Smooth muscle cell (in vitro differentiated cells): ENCODE measurements around the gene PPM1M. TPM values are rescaled to one million over a fixed set of nuclear protein-coding genes. Genes with fewer than 3 reads are reported as not detected.

Experiments
- DNase-seq: peaks from one replicate; lab custom pipeline; 2025; ENCODE audit not compliant: unreplicated experiment; lab: John Stamatoyannopoulos, UW
- H2AFZ ChIP-seq: fragments of 200-600 bp; sonication (generic); 2 replicates; pipeline ENCODE4 v1.6.0; 2016; ENCODE audit warnings: antibody characterized with exemption, low read depth, mild to moderate bottlenecking
- H3F3A ChIP-seq: fragments of 200-600 bp; sonication (generic); 2 replicates; pipeline ENCODE4 v1.6.0; 2017; ENCODE audit warnings: antibody characterized with exemption, low read depth
- H3K27ac ChIP-seq: fragments of 200-600 bp; sonication (generic); 2 replicates; pipeline ENCODE4 v1.5.1; 2016; ENCODE audit warnings: low read depth, mild to moderate bottlenecking
- H3K27me3 ChIP-seq: fragments of 200-600 bp; sonication (generic); 2 replicates; pipeline ENCODE4 v1.6.1; 2016; ENCODE audit warnings: low read depth, mild to moderate bottlenecking
- H3K36me3 ChIP-seq: fragments of 200-600 bp; sonication (generic); 2 replicates; pipeline ENCODE4 v1.5.1; 2016; ENCODE audit warnings: low read depth
- H3K4me1 ChIP-seq: fragments of 200-600 bp; sonication (generic); 2 replicates; pipeline ENCODE4 v1.5.1; 2016; ENCODE audit warnings: low read depth
- H3K4me2 ChIP-seq: fragments of 200-600 bp; sonication (generic); 2 replicates; pipeline ENCODE4 v1.6.0; 2016; ENCODE audit warnings: mild to moderate bottlenecking
- H3K4me3 ChIP-seq: fragments of 200-600 bp; sonication (generic); 2 replicates; pipeline ENCODE4 v1.5.1; 2016; ENCODE audit warnings: mild to moderate bottlenecking
- H3K79me2 ChIP-seq: fragments of 200-600 bp; sonication (generic); 2 replicates; pipeline ENCODE4 v1.6.0; 2016; ENCODE audit warnings: low read depth, mild to moderate bottlenecking
- H3K9ac ChIP-seq: fragments of 200-600 bp; sonication (generic); 2 replicates; pipeline ENCODE4 v1.6.0; 2016; ENCODE audit warnings: low read depth
- H3K9me3 ChIP-seq: fragments of 200-600 bp; sonication (generic); replicated peaks from 2 replicates; pipeline ENCODE4 v1.5.1; 2016; ENCODE audit warnings: low read depth
- H4K20me1 ChIP-seq: fragments of 200-600 bp; sonication (generic); 2 replicates; pipeline ENCODE4 v1.6.0; 2016; ENCODE audit warnings: low read depth
- WGBS: methylation state at CpG from one replicate; pipeline ENCODE4 v1.1.7; 2016; ENCODE audit warnings: low lambda C conversion rate; 5-methylcytosine and 5-hydroxymethylcytosine counted together
- microRNA counts: library from miRNA; unstranded; fragments of <30 nt; microRNA quantifications from one replicate; lab custom pipeline; 2016
- microRNA-seq: library from miRNA; unstranded; fragments of <30 nt; microRNA quantifications from one replicate; pipeline ENCODE4, GENCODE V29; 2016; ENCODE audit warnings: borderline number of aligned reads
- polyA plus RNA-seq: library from polyadenylated mRNA; unstranded; fragments of >200 nt; fragmentation: Nextera tagmentation; extraction: Ambion mirVana; gene quantifications from 2 replicates; pipeline ENCODE4 v1.2.1, GENCODE V29; 2016
- small RNA-seq: library from RNA; depleted of rRNA; stranded (forward); fragments of <200 nt; gene quantifications from one replicate; pipeline ENCODE3, GENCODE V24; 2014
- total RNA-seq: library from RNA; depleted of rRNA; stranded (reverse); fragments of >200 nt; gene quantifications from 2 replicates; pipeline ENCODE4 v1.2.3, GENCODE V29; 2014
- TF ChIP-seq, protein P1 (sequence below): fragments of 200-600 bp; sonication (generic); IDR thresholded peaks from 2 replicates; pipeline ENCODE4 v1.5.1; 2017; ENCODE audit warnings: borderline replicate concordance, mild to moderate bottlenecking, antibody characterized with exemption; ENCODE audit not compliant: insufficient read depth, poor library complexity, severe bottlenecking

PPM1M gene
- total and polyA plus RNA-seq, 2 experiments from 2014 or later = 7.0 to 11.0 TPM

DNA sequence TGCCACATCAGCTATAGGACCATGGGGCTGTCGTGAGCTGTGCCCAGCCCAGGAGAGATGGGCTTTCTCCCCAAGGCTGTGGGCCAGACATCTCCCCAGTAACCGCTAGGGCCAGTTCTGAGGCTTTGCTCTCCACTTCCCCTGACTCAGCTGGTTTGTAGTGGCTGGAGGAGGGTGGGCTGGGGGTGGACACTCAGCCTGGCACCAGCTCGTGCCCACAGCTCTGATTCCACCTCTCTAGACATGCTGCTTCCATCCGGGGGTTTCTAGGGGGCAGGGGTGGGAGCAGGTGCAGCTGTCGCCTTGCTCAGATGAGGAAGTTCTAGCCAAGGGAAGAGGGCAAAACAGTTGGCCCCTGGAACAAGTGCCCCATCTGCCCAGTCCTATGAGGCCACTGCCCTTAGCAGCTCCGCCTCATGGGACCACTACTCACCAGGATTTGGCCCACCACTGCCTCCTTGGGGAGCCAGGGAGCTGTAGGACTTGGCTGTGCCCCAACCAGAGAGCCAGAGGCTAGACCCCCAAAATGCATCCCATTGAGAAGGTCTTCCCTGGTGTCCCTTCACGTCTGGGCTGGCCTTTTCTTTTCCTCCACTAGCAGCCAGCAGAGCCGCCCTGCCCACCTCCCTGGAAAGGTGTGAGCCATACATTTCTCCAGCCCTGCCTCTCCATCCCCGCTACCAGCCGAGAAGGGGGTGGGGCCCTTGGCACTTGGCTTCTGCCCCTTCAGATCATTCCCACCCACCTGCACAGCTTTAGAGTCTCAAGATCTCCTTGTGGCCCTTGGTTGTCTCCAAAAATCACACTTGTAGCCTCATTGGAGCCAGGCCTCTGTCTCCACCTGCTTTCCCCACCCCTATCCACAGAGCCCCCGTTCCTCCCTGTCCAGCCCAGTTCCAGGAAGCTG is 51.9 kb downstream of the PPM1M start:
- H3K27me3 ChIP-seq = no peaks in the 10 kb centered on the region
- no peaks in the 10 kb centered on the region for H3K79me2 ChIP-seq
- 85% methylated on average over 10 of the region's 11 CpGs for WGBS
- no peak overlapping the region for H3K9ac ChIP-seq
- no peak for DNase-seq
- H4K20me1 ChIP-seq = no peaks in the 10 kb centered on the region
- TF ChIP-seq, protein P1, sequence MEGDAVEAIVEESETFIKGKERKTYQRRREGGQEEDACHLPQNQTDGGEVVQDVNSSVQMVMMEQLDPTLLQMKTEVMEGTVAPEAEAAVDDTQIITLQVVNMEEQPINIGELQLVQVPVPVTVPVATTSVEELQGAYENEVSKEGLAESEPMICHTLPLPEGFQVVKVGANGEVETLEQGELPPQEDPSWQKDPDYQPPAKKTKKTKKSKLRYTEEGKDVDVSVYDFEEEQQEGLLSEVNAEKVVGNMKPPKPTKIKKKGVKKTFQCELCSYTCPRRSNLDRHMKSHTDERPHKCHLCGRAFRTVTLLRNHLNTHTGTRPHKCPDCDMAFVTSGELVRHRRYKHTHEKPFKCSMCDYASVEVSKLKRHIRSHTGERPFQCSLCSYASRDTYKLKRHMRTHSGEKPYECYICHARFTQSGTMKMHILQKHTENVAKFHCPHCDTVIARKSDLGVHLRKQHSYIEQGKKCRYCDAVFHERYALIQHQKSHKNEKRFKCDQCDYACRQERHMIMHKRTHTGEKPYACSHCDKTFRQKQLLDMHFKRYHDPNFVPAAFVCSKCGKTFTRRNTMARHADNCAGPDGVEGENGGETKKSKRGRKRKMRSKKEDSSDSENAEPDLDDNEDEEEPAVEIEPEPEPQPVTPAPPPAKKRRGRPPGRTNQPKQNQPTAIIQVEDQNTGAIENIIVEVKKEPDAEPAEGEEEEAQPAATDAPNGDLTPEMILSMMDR = no peak
- H3K4me3 ChIP-seq = peak overlapping the region; percentile 32
- peaks cover 26% of the 10 kb centered on the region for H3K4me1 ChIP-seq
- no peaks in the 10 kb centered on the region for H3K36me3 ChIP-seq
- no peak overlapping the region for H2AFZ ChIP-seq
- H3F3A ChIP-seq = peaks cover 5% of the 10 kb centered on the region
- H3K27ac ChIP-seq = no peak overlapping the region
- H3K9me3 ChIP-seq = no peaks in the 10 kb centered on the region
- peak overlapping the region; percentile 81 for H3K4me2 ChIP-seq

DNA sequence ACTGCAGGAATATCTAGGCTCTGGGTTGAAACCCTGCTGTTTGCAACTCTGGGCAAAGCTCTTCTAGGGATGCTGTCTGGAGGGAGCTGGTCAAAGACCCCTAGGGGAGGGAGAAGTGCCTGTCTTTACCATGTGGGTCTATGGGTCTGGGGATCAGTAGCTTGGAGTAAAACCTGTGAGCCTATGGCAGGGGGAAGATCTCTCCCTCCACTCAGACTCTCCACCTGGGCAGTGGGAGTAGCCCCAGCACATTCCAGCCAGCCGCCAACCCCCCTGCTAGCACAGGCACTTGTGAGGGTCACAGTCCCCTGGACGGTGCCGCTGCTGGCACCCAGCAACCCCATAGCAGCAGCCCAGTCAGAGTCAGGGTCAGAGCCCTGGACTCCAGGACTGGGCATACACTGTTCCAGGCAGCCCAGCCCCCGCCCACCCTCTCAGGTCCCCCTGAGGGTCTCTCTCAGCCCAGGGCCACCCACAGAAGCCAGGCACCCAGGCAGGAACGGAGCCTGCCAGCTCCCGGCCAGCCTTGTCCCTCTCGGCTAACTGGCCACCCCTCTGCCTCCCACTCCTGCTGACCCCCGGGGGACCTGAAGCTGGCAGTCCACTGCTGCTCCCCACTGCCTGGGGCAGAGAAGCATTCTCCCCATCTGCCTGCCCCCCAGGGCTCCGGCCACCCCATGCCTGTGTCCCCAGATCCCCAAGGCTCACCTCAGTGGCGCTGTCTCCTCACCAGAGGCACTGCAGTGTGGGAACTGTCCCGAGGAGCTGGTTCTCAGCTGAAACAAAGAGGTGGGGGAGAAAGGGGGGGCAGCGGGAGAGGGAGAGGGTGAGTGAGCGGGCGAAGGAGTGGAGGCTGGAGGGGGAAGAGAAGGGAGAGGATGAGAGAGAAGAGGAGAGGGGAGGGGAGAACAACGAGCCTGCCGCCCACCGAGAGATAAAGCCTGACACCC is 52.9 kb downstream of the PPM1M start:
- Histone ChIP-seq H3K27me3 (no peaks in the 10 kb centered on the region), H3F3A (peaks cover 5% of the 10 kb centered on the region), H3K9ac (peak overlapping the region; percentile 17), H3K4me3 (peak overlapping the region; percentile 32), H2AFZ (no peak overlapping the region), H3K9me3 (no peaks in the 10 kb centered on the region), H3K36me3 (no peaks in the 10 kb centered on the region), H3K4me1 (peaks cover 26% of the 10 kb centered on the region), H3K79me2 (no peaks in the 10 kb centered on the region), H3K27ac (no peak overlapping the region), H4K20me1 (no peaks in the 10 kb centered on the region), H3K4me2 (peak overlapping the region; percentile 81)
- 47% methylated on average over 10 of the region's 17 CpGs for WGBS
- TF ChIP-seq, protein P1 = no peak
- no peak for DNase-seq

- DNase-seq = no peak
- no peaks in the 10 kb centered on the region for H3K27me3 ChIP-seq
- no peaks in the 10 kb centered on the region for H3K9me3 ChIP-seq
- peak overlapping the region; percentile 81 for H3K4me2 ChIP-seq
- H3K36me3 ChIP-seq = no peaks in the 10 kb centered on the region
- H4K20me1 ChIP-seq = no peaks in the 10 kb centered on the region
- H3K27ac ChIP-seq = peak overlapping the region; percentile 90
- TF ChIP-seq, protein P1 = no peak
- peaks cover 5% of the 10 kb centered on the region for H3F3A ChIP-seq
- H3K4me3 ChIP-seq = no peak overlapping the region
- 51% methylated on average over 9 of the region's 10 CpGs for WGBS
- no peaks in the 10 kb centered on the region for H3K79me2 ChIP-seq
- H3K4me1 ChIP-seq = peaks cover 26% of the 10 kb centered on the region
- H2AFZ ChIP-seq = no peak overlapping the region
- H3K9ac ChIP-seq = peak overlapping the region; percentile 52
These were observed 53.8 kb downstream of the PPM1M start for GRCh38 chr3:52299247-52299878.

MicroRNA genes within 50 kb of the gene (microRNA counts, 767-probe panel; counts per million panel counts)
- microRNA hsa-let-7g-5p (lab: Ali Mortazavi, UCI) = 7,195 counts per million, percentile 44 among the panel's probes with 10 or more counts

Small RNA genes within 50 kb of the gene (microRNA-seq; reads per million reads assigned to microRNA genes)
- gene MIR135A1 (4.7 reads per million), gene MIRLET7G (3,731 reads per million, percentile 89 among the genes with 10 or more reads in this experiment)

Small RNA genes within 50 kb of the gene (small RNA-seq; reads per million reads assigned to genes)
- gene MIR135A1 = 0.37 reads per million, percentile 11 among the genes with 10 or more reads in this experiment
- 6.6 reads per million, percentile 69 among the genes with 10 or more reads in this experiment for gene MIRLET7G

Other genes starting within 250 kb of the PPM1M start
- 1,004 and 1,042 TPM in 2 replicates for gene RPL29, start 249.9 kb upstream of the PPM1M start, total RNA-seq
- 708 and 743 TPM in 2 replicates for gene RPL29, start 249.9 kb upstream of the PPM1M start, polyA plus RNA-seq
- gene DUSP7, start 189.2 kb upstream of the PPM1M start, total RNA-seq = 25.0 and 26.8 TPM in 2 replicates
- gene DUSP7, start 189.2 kb upstream of the PPM1M start, polyA plus RNA-seq = 12.4 and 13.3 TPM in 2 replicates
- 1.8 and 3.2 TPM in 2 replicates for gene POC1A, start 91.3 kb upstream of the PPM1M start, total RNA-seq
- 7.6 and 7.9 TPM in 2 replicates for gene POC1A, start 91.3 kb upstream of the PPM1M start, polyA plus RNA-seq
- 35.7 and 50.2 TPM in 2 replicates for gene ALAS1, start 47.6 kb upstream of the PPM1M start, total RNA-seq
- 59.4 and 66.7 TPM in 2 replicates for gene ALAS1, start 47.6 kb upstream of the PPM1M start, polyA plus RNA-seq
- gene TLR9, start 20.1 kb upstream of the PPM1M start, total RNA-seq = 0.09 TPM in 1 of 2 replicates, not detected in the other
- not detected in 2 replicates for gene TLR9, start 20.1 kb upstream of the PPM1M start, polyA plus RNA-seq
- gene TWF2, start 6.6 kb upstream of the PPM1M start, total RNA-seq = 71.8 and 80.9 TPM in 2 replicates
- gene TWF2, start 6.6 kb upstream of the PPM1M start, polyA plus RNA-seq = 91.0 and 96.8 TPM in 2 replicates
- 48.3 and 48.6 TPM in 2 replicates for gene WDR82, start 32.9 kb downstream of the PPM1M start, total RNA-seq
- gene WDR82, start 32.9 kb downstream of the PPM1M start, polyA plus RNA-seq = 26.1 and 28.6 TPM in 2 replicates
- 3.3 and 4.4 TPM in 2 replicates for gene GLYCTK, start 42.1 kb downstream of the PPM1M start, total RNA-seq
- 3.8 and 5.4 TPM in 2 replicates for gene GLYCTK, start 42.1 kb downstream of the PPM1M start, polyA plus RNA-seq
- 3.7 and 7.1 TPM in 2 replicates for gene DNAH1, start 70.6 kb downstream of the PPM1M start, total RNA-seq
- 0.54 and 2.1 TPM in 2 replicates for gene DNAH1, start 70.6 kb downstream of the PPM1M start, polyA plus RNA-seq
- gene BAP1, start 164.2 kb downstream of the PPM1M start, total RNA-seq = 39.2 and 40.0 TPM in 2 replicates
- 44.9 and 56.3 TPM in 2 replicates for gene BAP1, start 164.2 kb downstream of the PPM1M start, polyA plus RNA-seq
- 0.90 and 7.1 TPM in 2 replicates for gene PHF7, start 164.9 kb downstream of the PPM1M start, total RNA-seq
- 3.6 and 5.2 TPM in 2 replicates for gene PHF7, start 164.9 kb downstream of the PPM1M start, polyA plus RNA-seq
- gene SEMA3G, start 199.3 kb downstream of the PPM1M start, total RNA-seq = 0.09 and 0.31 TPM in 2 replicates
- gene SEMA3G, start 199.3 kb downstream of the PPM1M start, polyA plus RNA-seq = 0.09 TPM in 1 of 2 replicates, not detected in the other
- 4.2 and 5.9 TPM in 2 replicates for gene TNNC1, start 208.3 kb downstream of the PPM1M start, total RNA-seq
- gene TNNC1, start 208.3 kb downstream of the PPM1M start, polyA plus RNA-seq = 5.1 and 7.8 TPM in 2 replicates
- gene NISCH, start 209.8 kb downstream of the PPM1M start, total RNA-seq = 55.2 and 56.1 TPM in 2 replicates
- 46.7 and 47.3 TPM in 2 replicates for gene NISCH, start 209.8 kb downstream of the PPM1M start, polyA plus RNA-seq
- 0.22 TPM in 1 of 2 replicates, not detected in the other for gene STAB1, start 249.6 kb downstream of the PPM1M start, total RNA-seq
- gene STAB1, start 249.6 kb downstream of the PPM1M start, polyA plus RNA-seq = 0.25 and 0.31 TPM in 2 replicates